Common myeloid progenitor, CD34-positive (primary cell): ENCODE measurements around the gene GUCY1A1.

Source experiments
- CTCF ChIA-PET: fragments of 350-600 bp; sonication (Branson Sonifier 250); formaldehyde crosslinking; loops from one replicate; lab custom pipeline; 2021; ENCODE audit warnings: antibody characterized with exemption; lab: Charles Lee
- POLR2A ChIA-PET: fragments of 350-600 bp; sonication (Branson Sonifier 250); formaldehyde crosslinking; loops from one replicate; lab custom pipeline; 2021; ENCODE audit warnings: antibody characterized with exemption; lab: Charles Lee
- DNase-seq, 3 donors: peaks; one replicate each; pipeline versions ENCODE4 v3.0.0 to v3.0.0-alpha.2; 2013
- H3K27ac ChIP-seq, 2 experiments: 1 replicate in 1 of 2; 2 replicates in 1 of 2; pipeline ENCODE4 v1.7.0; 2013; ENCODE audit warnings: inconsistent platforms in 2 of 2, low read length in 2 of 2, mild to moderate bottlenecking in 2 of 2, low read depth in 1 of 2, moderate library complexity in 1 of 2; ENCODE audit not compliant: severe bottlenecking in 2 of 2, insufficient read depth in 1 of 2, poor library complexity in 1 of 2
- H3K27me3 ChIP-seq, 5 experiments: replicated peaks in 2 of 5; 1 replicate in 3 of 5; 2 replicates in 2 of 5; pipeline versions ENCODE4 v1.6.1 to v1.7.0; 2013; ENCODE audit warnings: low read length in 4 of 5, mild to moderate bottlenecking in 2 of 5, moderate library complexity in 2 of 5, inconsistent platforms in 1 of 5; ENCODE audit not compliant: insufficient read depth in 5 of 5, control insufficient read depth in 4 of 5
- H3K36me3 ChIP-seq, 4 experiments: 1 replicate in 2 of 4; 2 replicates in 2 of 4; pipeline versions ENCODE4 v1.6.1 to v1.7.0; 2013; ENCODE audit warnings: low read length in 3 of 4, control low read depth in 1 of 4, mild to moderate bottlenecking in 1 of 4; ENCODE audit not compliant: control insufficient read depth in 4 of 4, insufficient read depth in 4 of 4
- H3K4me1 ChIP-seq, 4 experiments: 1 replicate in 3 of 4; 2 replicates in 1 of 4; pipeline versions ENCODE4 v1.6.1 to v1.7.1; 2013; ENCODE audit warnings: low read length in 3 of 4, mild to moderate bottlenecking in 3 of 4, control low read depth in 1 of 4, inconsistent platforms in 1 of 4, moderate library complexity in 1 of 4; ENCODE audit not compliant: control insufficient read depth in 4 of 4, insufficient read depth in 4 of 4; ENCODE audit errors: control extremely low read depth in 1 of 4
- H3K4me3 ChIP-seq, 7 experiments: 1 replicate in 4 of 7; 2 replicates in 3 of 7; pipeline versions ENCODE4 v1.5.1 to v1.7.0; 2013; ENCODE audit warnings: mild to moderate bottlenecking in 7 of 7, low read length in 6 of 7, moderate library complexity in 6 of 7, inconsistent platforms in 2 of 7, low read depth in 2 of 7, control low read depth in 1 of 7; ENCODE audit not compliant: insufficient read depth in 4 of 7, control insufficient read depth in 1 of 7; ENCODE audit errors: extremely low read depth in 1 of 7
- H3K9me3 ChIP-seq, 5 experiments: 1 replicate in 4 of 5; 2 replicates in 1 of 5; pipeline versions ENCODE4 v1.6.1 to v1.7.1; 2013; ENCODE audit warnings: low read length in 4 of 5, mild to moderate bottlenecking in 2 of 5, inconsistent platforms in 1 of 5, low read depth in 1 of 5, moderate library complexity in 1 of 5; ENCODE audit not compliant: control insufficient read depth in 4 of 5, insufficient read depth in 2 of 5; ENCODE audit errors: control extremely low read depth in 1 of 5
- WGBS: methylation state at CpG from one replicate; pipeline ENCODE4 v1.1.5; 2013; ENCODE audit not compliant: insufficient coverage; 5-methylcytosine and 5-hydroxymethylcytosine counted together

GUCY1A1 gene

DNA sequence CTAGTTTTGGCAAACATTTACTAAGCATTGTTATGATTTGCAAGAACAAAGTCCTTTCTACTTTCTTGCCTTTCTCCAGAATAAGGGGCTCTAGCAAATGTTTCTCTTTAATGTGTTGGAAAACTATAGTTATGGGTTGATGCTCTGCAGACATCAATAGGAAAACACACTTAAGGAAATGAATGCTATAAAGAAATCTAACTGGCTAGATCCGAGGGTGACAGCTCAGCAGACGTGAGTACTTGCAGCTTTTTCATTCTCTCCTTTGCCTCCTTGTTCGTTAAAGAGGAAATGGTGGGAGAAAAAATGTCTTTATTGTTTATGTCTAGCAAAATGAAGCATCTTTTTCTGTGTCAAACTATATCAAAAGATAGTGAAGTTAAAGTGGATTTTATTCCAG, 98.5 kb downstream of the GUCY1A1 start:
- WGBS: no CpG with 5 or more reads among the region's 3 CpGs
- ChIA-PET POLR2A (no interaction called here), CTCF (interaction anchor here (0.9 to 3.1 kb wide), 3 partner anchors 9 to 318 kb away, joined by 3 to 16 read pairs (median 3); no protein-coding TSS in a partner anchor)
- H3K36me3 ChIP-seq: no peaks in the 10 kb centered on the region
- peaks cover 2 to 54% (median 11%) of the 10 kb centered on the region in 4 experiments for H3K4me1 ChIP-seq
- no peaks in the 10 kb centered on the region for H3K27me3 ChIP-seq
- H3K4me3 ChIP-seq: no peak overlapping the region
- no peaks in the 10 kb centered on the region for H3K9me3 ChIP-seq
- DNase-seq: no peak
- no peak overlapping the region for H3K27ac ChIP-seq

GRCh38 chr4:155766622-155767021, 100.0 kb downstream of the GUCY1A1 start:
- WGBS: 95% methylated on average over 2 of the region's 2 CpGs
- ChIA-PET POLR2A (interaction anchor here (0.6 kb wide), 1 partner anchor 90 kb away, joined by 3 read pairs; no protein-coding TSS in a partner anchor), CTCF (no interaction called here)
- Histone ChIP-seq H3K9me3 (no peaks in the 10 kb centered on the region), H3K4me1 (peaks cover 0 to 46% (median 8%) of the 10 kb centered on the region in 4 experiments), H3K27ac (no peak overlapping the region), H3K4me3 (no peak overlapping the region), H3K27me3 (no peaks in the 10 kb centered on the region), H3K36me3 (no peaks in the 10 kb centered on the region)
- DNase-seq: no peak

GRCh38 chr4:155768370-155768769, 101.7 kb downstream of the GUCY1A1 start:
- Histone ChIP-seq H3K4me3 (no peak overlapping the region), H3K36me3 (peaks cover 0 to 8% (median 0%) of the 10 kb centered on the region in 4 experiments), H3K4me1 (peaks cover 0 to 33% (median 8%) of the 10 kb centered on the region in 4 experiments), H3K9me3 (no peaks in the 10 kb centered on the region), H3K27me3 (no peaks in the 10 kb centered on the region), H3K27ac (no peak overlapping the region)
- CTCF ChIA-PET: interaction anchor here (1.0 kb wide), 1 partner anchor 239 kb away, joined by 3 read pairs; no protein-coding TSS in a partner anchor
- DNase-seq: no peak
- POLR2A ChIA-PET: interaction anchor here (0.6 kb wide), 2 partner anchors 253 to 254 kb away, joined by 3 read pairs; no protein-coding TSS in a partner anchor

GRCh38 chr4:155769090-155769489, 102.4 kb downstream of the GUCY1A1 start:
- POLR2A ChIA-PET: no interaction called here

GRCh38 chr4:155772459-155773195, 106.0 kb downstream of the GUCY1A1 start:
- peaks cover 3 to 31% (median 9%) of the 10 kb centered on the region in 4 experiments for H3K36me3 ChIP-seq
- H3K4me1 ChIP-seq: peaks cover 0 to 11% (median 5%) of the 10 kb centered on the region in 4 experiments
- H3K27me3 ChIP-seq: no peaks in the 10 kb centered on the region
- no peaks in the 10 kb centered on the region for H3K9me3 ChIP-seq
- ChIA-PET CTCF (interaction anchor here (0.6 to 3.0 kb wide), 10 partner anchors 9 to 327 kb away, joined by 3 to 16 read pairs (median 5); partner anchors contain the start of gene GUCY1B1), POLR2A (no interaction called here)
- H3K4me3 ChIP-seq: no peak overlapping the region
- H3K27ac ChIP-seq: no peak overlapping the region
- WGBS: 100% methylated on average over 4 of the region's 8 CpGs
- DNase-seq: no peak

More at GRCh38 chr4:155769090-155769489, 102.4 kb downstream of the GUCY1A1 start:
- no peak for DNase-seq
- peaks cover 0 to 27% (median 8%) of the 10 kb centered on the region in 4 experiments for H3K4me1 ChIP-seq
- H3K4me3 ChIP-seq: no peak overlapping the region
- H3K9me3 ChIP-seq: no peaks in the 10 kb centered on the region
- H3K27ac ChIP-seq: no peak overlapping the region
- H3K36me3 ChIP-seq: peaks cover 0 to 12% (median 2%) of the 10 kb centered on the region in 4 experiments
- CTCF ChIA-PET: interaction anchor here (1.0 kb wide), 1 partner anchor 240 kb away, joined by 3 read pairs; no protein-coding TSS in a partner anchor
- WGBS: 100% methylated on average over 2 of the region's 2 CpGs
- H3K27me3 ChIP-seq: no peaks in the 10 kb centered on the region

DNA sequence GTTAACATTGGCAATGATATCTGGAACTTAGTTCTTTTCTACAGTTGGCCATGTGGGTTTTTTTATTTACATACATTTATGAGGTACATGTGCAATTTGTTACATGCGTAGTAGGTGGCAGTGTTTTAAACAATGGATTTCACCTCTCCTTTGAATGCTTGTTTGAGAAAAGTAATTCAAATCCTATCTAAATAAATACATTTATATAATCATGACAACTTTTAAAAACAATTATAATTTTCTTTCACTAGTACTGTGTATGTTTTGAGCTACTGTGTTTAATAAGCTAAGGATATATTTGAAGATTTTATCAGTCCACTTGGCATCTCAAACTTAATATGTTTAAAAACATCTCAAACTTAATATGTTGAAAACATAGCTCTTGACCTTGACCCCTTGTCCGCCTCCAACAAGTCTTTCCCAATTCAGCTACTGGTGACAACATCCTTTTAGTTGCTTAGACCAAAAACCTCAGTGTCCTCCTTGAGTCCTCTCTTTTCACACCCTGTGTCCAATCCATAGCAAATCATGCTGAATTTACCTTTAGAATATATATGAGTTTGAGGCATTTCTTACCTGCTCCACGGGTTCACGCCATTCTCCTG, 106.7 kb downstream of the GUCY1A1 start:
- Histone ChIP-seq H3K9me3 (no peaks in the 10 kb centered on the region), H3K36me3 (peaks cover 6 to 37% (median 12%) of the 10 kb centered on the region in 4 experiments), H3K27ac (no peak overlapping the region), H3K4me3 (no peak overlapping the region), H3K4me1 (peaks cover 0 to 11% (median 5%) of the 10 kb centered on the region in 4 experiments), H3K27me3 (no peaks in the 10 kb centered on the region)
- DNase-seq: no peak
- ChIA-PET POLR2A (interaction anchor here (0.9 kb wide), 1 partner anchor 15 kb away, joined by 3 read pairs; the partner anchor contains the start of gene GUCY1B1), CTCF (interaction anchor here (1.1 to 3.0 kb wide), 9 partner anchors 10 to 370 kb away, joined by 3 to 16 read pairs (median 6); partner anchors contain the start of gene GUCY1B1)
- WGBS: 95% methylated on average over 3 of the region's 4 CpGs
